ENCODE measurements around the gene C1QTNF6.

Gene C1QTNF6

GRCh38 chr22:37139762-37140161 lies 48.3 kb downstream of the C1QTNF6 start:
- DNase-seq, result no peak

- DNase-seq, result no peak
These were observed 49.0 kb downstream of the C1QTNF6 start for GRCh38 chr22:37138849-37139561.

DNA sequence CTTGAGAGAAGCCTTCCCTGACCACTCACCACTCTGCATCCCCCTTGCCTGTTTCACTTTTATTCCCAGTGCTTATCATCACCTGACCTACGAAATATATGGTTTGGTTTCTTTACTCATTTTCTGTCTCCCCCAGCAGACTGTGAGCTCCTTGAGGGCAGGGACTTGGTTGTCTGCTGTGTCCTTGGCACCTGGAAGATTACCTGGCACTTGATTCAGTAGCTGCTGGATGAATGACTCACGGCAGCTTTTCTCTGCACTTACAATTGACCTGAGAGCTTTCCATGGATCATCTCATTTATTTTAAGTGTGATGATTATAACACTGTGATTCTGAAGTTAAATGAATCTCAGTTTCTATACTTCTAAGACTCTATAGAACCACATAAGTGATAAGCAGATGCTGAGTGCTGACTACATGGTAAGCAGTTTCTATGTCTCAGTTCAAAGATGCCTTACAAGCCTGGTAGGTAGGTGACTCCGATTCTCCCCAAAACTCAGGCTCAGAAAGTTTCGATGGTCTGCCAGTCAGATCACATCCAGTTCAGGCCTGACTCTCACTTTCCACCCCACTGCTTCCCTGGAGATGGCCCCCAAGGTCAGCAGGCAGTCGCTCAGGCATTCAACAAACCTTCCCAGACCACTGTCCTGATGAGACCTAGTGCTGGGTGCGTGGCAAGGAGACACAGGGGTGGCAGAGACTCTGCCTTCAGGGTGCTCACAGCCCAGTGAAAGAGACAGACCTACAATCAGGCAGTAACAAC lies 50.0 kb downstream of the C1QTNF6 start:
- no peak for DNase-seq

DNA sequence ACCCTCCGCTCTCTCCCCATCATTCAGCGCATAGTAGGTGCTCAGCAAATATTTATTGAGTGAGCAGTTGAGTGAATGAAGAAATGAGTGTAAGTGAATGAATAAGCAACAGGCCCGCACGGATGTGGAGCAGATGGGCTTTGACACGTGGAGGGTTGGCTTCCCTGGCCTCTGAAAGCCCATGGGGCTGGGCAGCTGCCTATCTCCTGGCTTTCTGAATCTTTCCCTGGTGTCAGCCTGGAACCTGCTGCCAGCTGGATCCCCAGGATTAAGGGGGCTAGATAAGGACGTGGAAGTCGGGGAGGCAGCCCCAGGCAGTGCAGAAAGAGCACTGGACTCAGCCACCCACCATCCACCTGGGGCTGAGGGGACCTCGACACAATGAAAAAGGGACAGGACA lies 50.9 kb downstream of the C1QTNF6 start:
- DNase-seq, result no peak

DNA sequence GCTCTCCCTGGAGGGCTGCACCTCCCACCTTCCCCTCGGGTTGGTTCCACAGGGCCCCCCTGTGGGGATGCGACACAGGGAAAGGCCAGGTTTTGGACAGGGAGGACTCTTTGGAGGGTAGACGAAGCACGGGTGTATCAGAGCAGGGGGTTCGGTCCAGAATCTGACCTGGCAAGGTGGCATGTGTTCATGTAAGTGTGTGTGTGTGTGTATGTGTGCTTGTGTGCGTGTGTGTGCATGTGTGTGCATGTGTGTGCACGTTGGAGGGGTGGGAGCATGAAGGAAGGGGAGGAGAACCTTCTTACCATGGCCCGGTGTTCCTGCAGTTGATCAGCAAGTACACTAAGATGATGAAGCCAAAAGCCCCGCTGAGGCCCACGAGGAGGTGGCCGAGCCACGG lies 53.0 kb downstream of the C1QTNF6 start:
- DNase-seq, result no peak

GRCh38 chr22:37133304-37134018 lies 54.6 kb downstream of the C1QTNF6 start:
- DNase-seq, result no peak

DNA sequence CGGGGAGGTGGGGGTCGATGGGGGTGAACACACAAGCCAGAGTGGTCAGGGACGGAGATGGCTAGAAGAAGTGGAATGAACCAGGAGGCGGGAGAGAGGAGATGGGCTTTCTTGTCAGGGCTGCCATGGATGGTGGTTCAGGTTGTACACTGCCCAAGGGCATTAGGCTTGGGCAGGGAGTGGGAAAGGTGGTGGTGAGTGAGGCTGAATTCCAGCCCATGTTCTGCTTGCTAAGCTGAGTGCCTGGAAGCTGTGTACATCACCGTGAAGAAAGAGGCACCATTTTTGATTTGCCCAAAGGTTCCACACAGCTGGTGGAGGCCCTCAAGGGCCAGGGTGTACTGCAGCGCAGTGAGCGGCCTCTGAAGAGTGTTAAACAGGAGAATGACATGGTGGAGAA lies 55.3 kb downstream of the C1QTNF6 start:
- no peak for DNase-seq
